Measurements from ENCODE around the gene ZBTB24.
"Not testable (repeated sequence)": the region's sequence is repeated elsewhere in the genome, so short reads cannot be mapped to it uniquely, and the experiment has no call there.

The ZBTB24 gene

GRCh38 chr6:109521080-109521479, 38.1 kb upstream of the ZBTB24 start:
- H3K4me3 ChIP-seq (ENCODE audit: low read length): no peak overlapping the region
- DNase-seq (ENCODE audit: low read depth): no peak
- TF ChIP-seq CTCF (conservative IDR thresholded peaks at IDR 0.05; ENCODE audit: low read depth, low read length): no peak

DNA sequence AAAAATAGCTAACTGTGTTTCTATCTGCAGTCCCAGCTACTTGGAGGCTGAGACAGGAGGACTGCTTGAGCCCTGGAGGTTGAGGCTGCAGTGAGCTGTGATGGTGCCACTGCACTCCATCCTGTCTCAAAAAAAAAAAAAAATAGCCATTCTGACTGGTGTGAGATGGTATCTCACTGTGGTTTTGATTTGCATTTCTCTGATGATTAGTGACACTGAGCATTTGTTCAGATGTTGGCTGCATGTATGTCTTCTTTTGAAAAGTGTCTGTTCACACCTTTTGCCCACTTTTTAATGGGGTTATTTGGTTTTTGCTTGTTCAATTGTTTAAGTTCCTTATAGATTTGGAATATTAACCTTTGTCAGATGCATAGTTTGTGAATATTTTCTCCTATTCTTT, 36.6 kb upstream of the ZBTB24 start:
- not testable (repeated sequence) for H3K4me3 ChIP-seq (ENCODE audit: low read length); DNase-seq (ENCODE audit: low read depth)

DNA sequence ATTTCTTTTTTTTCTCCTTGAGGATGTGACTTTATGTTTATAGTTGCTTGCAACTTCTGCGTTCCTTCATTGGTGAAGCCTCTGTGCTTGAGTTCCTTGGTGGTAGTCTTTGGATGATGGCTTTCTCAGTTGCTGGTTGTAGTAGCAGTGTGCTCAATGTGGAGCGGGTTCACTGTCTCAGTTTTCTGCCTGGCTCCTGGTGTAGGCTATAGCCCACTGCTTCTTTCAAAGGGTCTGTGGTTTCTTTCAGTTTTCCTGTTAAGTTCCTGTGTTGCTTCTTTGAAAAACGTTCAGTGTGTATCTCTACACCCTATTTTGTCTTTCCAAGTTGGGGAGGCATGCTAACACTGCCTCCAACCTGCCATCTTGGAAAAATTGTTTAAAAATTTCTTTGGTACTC, 33.9 kb upstream of the ZBTB24 start:
- TF ChIP-seq CTCF (conservative IDR thresholded peaks at IDR 0.05; ENCODE audit: low read depth, low read length): no peak
- no peak overlapping the region for H3K4me3 ChIP-seq (ENCODE audit: low read length)
- no peak for DNase-seq (ENCODE audit: low read depth)

DNA sequence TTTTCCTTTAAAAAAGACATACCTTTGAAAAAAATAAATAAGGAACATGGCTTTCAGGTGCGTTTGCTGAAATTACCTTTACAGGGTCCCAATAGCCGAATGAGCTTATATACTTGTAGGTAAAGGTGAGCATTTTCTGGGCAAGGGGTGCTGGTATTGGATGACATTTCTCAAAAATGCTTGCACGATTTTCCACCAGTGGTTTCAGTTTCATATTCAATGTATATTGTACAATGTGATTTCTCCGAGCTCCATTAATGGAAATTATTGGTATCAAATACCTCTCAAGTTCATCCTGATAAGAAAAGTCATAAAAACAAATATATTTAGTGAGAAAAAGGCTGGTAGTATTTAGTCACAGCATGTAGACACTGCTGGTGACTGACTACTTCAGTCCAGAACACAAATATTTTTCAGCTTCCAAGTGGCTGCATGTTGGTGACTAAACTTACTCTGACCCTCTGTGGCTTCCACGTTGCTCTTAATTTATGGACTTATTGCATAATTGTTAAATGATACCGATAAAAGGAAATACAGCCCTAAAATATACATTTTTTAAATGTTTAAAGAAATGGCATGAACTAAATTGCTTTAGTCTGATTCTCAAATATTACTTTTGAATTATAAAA, 32.9 kb upstream of the ZBTB24 start:
- no peak for TF ChIP-seq CTCF (conservative IDR thresholded peaks at IDR 0.05; ENCODE audit: low read depth, low read length)
- no peak for DNase-seq (ENCODE audit: low read depth)
- no peak overlapping the region for H3K4me3 ChIP-seq (ENCODE audit: low read length)

DNA sequence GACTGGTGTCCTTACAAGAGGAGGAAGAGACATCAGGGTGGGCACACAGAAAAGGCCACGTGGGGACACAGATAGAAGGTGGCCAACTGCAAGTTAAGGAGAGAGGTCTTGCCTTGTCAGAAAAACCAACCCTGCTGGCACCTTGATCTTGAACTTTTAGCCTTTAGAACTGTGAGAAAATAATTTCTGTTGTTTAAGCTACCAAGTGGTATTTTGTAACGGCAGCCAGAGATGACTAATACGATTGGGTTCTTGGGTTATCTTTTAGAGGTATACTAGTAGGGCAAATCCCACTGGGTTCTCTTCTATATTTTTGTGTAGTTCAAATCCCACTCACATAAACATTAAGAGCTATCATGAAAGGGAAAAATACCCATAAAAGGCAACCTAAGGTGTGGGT, 31.9 kb upstream of the ZBTB24 start:
- H3K4me3 ChIP-seq (ENCODE audit: low read length): no peak overlapping the region
- TF ChIP-seq CTCF (conservative IDR thresholded peaks at IDR 0.05; ENCODE audit: low read depth, low read length): no peak

GRCh38 chr6:109513571-109514071, 30.6 kb upstream of the ZBTB24 start:
- TF ChIP-seq CTCF (conservative IDR thresholded peaks at IDR 0.05; ENCODE audit: low read depth, low read length): no peak
- DNase-seq (ENCODE audit: low read depth): peak; percentile 96
- no peak overlapping the region for H3K4me3 ChIP-seq (ENCODE audit: low read length)

More for the DNA sequence above, 31.9 kb upstream of the ZBTB24 start:
- DNase-seq (ENCODE audit: low read depth): no peak

- TF ChIP-seq CTCF (conservative IDR thresholded peaks at IDR 0.05; ENCODE audit: low read depth, low read length): no peak
- no peak overlapping the region for H3K4me3 ChIP-seq (ENCODE audit: low read length)
- DNase-seq (ENCODE audit: low read depth): no peak
Observed at GRCh38 chr6:109512271-109512817, 29.3 kb upstream of the ZBTB24 start.
